Testis (tissue), 3 donors: ENCODE results near the gene FOXN1. TPM values are rescaled to one million over a fixed set of nuclear protein-coding genes. Genes with fewer than 3 reads are reported as not detected.

ENCODE experiments used
- DNase-seq: peaks from one replicate; pipeline ENCODE4 v3.0.0-alpha.2; 2019
- H3K27ac ChIP-seq, 2 donors: fragments of 200-600 bp; sonication (generic); one replicate each; pipeline ENCODE4 v1.5.1; 2019
- H3K27me3 ChIP-seq: fragments of 200-600 bp; sonication (generic); one replicate; pipeline ENCODE4 v1.5.1; 2019
- H3K36me3 ChIP-seq: fragments of 200-600 bp; sonication (generic); one replicate; pipeline ENCODE4 v1.5.1; 2017; ENCODE audit warnings: low read depth; ENCODE audit errors: missing control alignments
- H3K4me1 ChIP-seq: fragments of 200-600 bp; sonication (generic); one replicate; pipeline ENCODE4 v1.5.1; 2019
- H3K4me3 ChIP-seq, 2 donors: fragments of 200-600 bp; sonication (generic); one replicate each; pipeline ENCODE4 v1.5.1; 2017 to 2019
- H3K9me3 ChIP-seq: fragments of 200-600 bp; sonication (generic); one replicate; pipeline ENCODE4 v1.5.1; 2017
- POLR2A ChIP-seq: fragments of 450-650 bp; IDR thresholded peaks from one replicate; pipeline ENCODE4 v1.6.1; 2017; ENCODE audit warnings: antibody characterized with exemption, mild to moderate bottlenecking, moderate library complexity
- WGBS, 2 donors: methylation state at CpG; one replicate each; pipeline ENCODE4 v1.1.5; 2018; 5-methylcytosine and 5-hydroxymethylcytosine counted together
- intact Hi-C: fragments of 100-400 bp; cut with DNase I; formaldehyde crosslinking; loops from one replicate; pipeline ENCODE4 v1.15.1; 2023; ENCODE audit warnings: low total_unique reads
- polyA plus RNA-seq: library from polyadenylated mRNA; stranded (reverse); fragments of 350-450 nt; fragmentation: Illumina TruSeq; extraction: RNeasy Lipid Tissue Mini Kit (QIAGEN cat#74804); gene quantifications from one replicate; pipeline ENCODE4 v1.2.3, GENCODE V29; 2014; ENCODE audit warnings: low read depth, low replicate concordance; ENCODE audit not compliant: insufficient read depth
- total RNA-seq, 2 donors: library from RNA; depleted of rRNA; stranded (reverse); fragments of >200 nt; gene quantifications; one replicate each; pipeline ENCODE4 v1.2.3, GENCODE V29; 2016
- TF ChIP-seq, protein P1 (sequence below), 3 experiments: fragments of 450-650 bp in 2 of 3; fragments of 200-600 bp in 1 of 3; sonication (generic) in 1 of 3; IDR thresholded peaks; one replicate each; pipeline ENCODE4 v1.5.1; 2016 to 2019; ENCODE audit warnings: antibody characterized with exemption in 3 of 3, mild to moderate bottlenecking in 2 of 3, moderate library complexity in 1 of 3

FOXN1 gene
- total and polyA plus RNA-seq, 3 donors from 2014 or later, result 0.24 to 0.69 (median 0.50) TPM

- Histone ChIP-seq H3K36me3 (no peaks in the 10 kb centered on the region), H3K4me1 (peaks cover 19% of the 10 kb centered on the region), H3K4me3 (no peak overlapping the region), H3K27me3 (no peaks in the 10 kb centered on the region), H3K9me3 (no peaks in the 10 kb centered on the region), H3K27ac (no peak overlapping the region)
- WGBS, 2 donors, result 95 to 97% methylated on average over 1 of the region's 1 CpG
- no peak for DNase-seq
- intact Hi-C loops, result no loop called here
- no peak for TF ChIP-seq POLR2A
- TF ChIP-seq, protein P1, sequence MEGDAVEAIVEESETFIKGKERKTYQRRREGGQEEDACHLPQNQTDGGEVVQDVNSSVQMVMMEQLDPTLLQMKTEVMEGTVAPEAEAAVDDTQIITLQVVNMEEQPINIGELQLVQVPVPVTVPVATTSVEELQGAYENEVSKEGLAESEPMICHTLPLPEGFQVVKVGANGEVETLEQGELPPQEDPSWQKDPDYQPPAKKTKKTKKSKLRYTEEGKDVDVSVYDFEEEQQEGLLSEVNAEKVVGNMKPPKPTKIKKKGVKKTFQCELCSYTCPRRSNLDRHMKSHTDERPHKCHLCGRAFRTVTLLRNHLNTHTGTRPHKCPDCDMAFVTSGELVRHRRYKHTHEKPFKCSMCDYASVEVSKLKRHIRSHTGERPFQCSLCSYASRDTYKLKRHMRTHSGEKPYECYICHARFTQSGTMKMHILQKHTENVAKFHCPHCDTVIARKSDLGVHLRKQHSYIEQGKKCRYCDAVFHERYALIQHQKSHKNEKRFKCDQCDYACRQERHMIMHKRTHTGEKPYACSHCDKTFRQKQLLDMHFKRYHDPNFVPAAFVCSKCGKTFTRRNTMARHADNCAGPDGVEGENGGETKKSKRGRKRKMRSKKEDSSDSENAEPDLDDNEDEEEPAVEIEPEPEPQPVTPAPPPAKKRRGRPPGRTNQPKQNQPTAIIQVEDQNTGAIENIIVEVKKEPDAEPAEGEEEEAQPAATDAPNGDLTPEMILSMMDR (IDR thresholded peaks at IDR 0.05), result no peak
Observed at GRCh38 chr17:28569446-28569845, 63.3 kb downstream of the FOXN1 start.

DNA sequence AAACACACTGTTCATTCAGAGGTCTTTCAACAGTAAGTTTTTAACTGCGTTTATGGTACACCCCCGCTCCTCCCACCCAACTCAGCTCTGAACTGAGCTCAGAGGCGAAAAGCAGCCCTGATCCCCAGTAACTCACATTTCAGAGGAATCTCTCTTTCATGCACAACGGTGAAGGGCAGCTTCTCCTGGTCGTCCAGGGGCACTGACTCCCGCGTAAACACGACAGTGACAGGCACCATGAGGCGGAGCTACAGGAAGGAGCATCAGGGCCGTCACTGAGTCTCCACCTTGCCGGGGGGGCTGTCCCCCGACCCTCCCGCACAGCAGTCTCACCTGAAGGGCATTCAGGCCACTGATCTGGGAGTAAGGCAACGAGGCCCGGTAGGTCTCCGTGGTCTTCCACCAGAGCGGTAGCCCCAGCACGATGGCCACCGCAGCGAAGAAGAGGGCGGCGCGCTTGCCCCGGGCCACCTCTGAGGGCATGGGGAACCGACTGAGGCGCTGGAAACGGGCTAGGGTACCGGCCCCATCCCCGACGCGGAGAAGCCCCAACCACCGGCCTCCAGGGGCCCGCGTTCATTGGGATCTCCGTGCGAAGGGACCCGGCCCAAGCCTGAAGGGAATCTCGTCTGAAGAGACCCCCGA is 64.7 kb downstream of the FOXN1 start:
- no peaks in the 10 kb centered on the region for H3K27me3 ChIP-seq
- peak; percentile 74 for DNase-seq
- intact Hi-C loops, result no loop called here
- H3K4me3 ChIP-seq, result peak overlapping the region; percentile 72 to 90
- peaks cover 19% of the 10 kb centered on the region for H3K4me1 ChIP-seq
- WGBS, 2 donors, result 1 to 3% methylated on average over 9 to 39 of the region's 39 CpGs
- H3K36me3 ChIP-seq, result no peaks in the 10 kb centered on the region
- peak overlapping the region; percentile 71 to 82 for H3K27ac ChIP-seq
- no peak for TF ChIP-seq POLR2A
- TF ChIP-seq, protein P1 (IDR thresholded peaks at IDR 0.05), result no peak
- H3K9me3 ChIP-seq, result no peaks in the 10 kb centered on the region

- Histone ChIP-seq H3K4me1 (peaks cover 19% of the 10 kb centered on the region), H3K4me3 (peak within 1 kb of the TSS; percentile 72 to 90), H3K9me3 (no peaks in the 10 kb centered on the region), H3K27me3 (no peaks in the 10 kb centered on the region), H3K27ac (peak within 1 kb of the TSS; percentile 71 to 82), H3K36me3 (no peaks in the 10 kb centered on the region)
- intact Hi-C loops, result no loop called here
- DNase-seq, result peak; percentile 97
- TF ChIP-seq, protein P1 (IDR thresholded peaks at IDR 0.05), result no peak
- TF ChIP-seq POLR2A, result peak; percentile 46
- 0 to 1% methylated on average over 21 to 47 of the region's 49 CpGs for WGBS, 2 donors
Observed at GRCh38 chr17:28571361-28572122, 65.4 kb downstream of the FOXN1 start, which contains the start of gene PIGS. Gene PIGS, minus strand, starts transcription at chr17:28571524. Its CDS starts 28 bp downstream, at chr17:28571496.

DNA sequence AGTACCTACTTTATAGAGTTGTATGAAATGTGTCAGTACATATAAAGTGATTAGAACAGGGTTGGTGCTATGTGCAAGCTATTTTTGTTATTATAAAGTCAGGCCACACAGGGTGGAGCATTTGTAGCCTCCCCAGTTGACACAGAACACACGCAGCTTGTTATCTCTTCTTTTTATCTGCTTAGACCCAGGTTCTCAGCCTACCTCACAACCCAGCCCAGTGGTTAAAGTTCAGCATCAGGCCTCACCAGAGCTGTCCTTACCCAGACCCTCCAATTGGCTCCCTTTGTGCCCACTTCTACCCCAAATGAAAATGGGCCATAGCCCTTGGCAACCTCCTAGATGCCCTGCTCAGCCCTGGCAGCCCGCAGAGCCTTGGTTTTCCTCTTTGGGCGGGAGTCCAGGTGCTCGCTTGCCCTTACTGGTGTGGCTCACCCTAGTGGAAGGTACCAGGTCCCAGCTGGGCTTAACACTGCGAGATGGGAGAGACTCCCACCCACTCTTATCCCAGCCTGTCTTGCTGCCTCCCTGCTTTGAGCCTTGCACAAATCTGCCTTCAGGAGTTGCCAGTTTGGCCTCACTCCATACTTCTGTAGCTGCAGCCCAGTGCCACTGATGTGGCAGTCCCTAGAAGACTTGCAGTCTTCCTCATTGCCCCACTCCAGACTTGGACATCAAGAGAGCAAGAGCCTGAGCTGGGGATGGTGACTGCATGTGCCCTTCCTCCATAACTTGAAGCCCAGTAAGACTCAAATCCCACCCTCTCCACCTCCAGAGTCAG is 66.3 kb downstream of the FOXN1 start:
- no peak for TF ChIP-seq POLR2A
- TF ChIP-seq, protein P1 (IDR thresholded peaks at IDR 0.05), result no peak
- 55 to 76% methylated on average over 3 to 5 of the region's 5 CpGs for WGBS, 2 donors
- H3K27ac ChIP-seq, result peak overlapping the region in 1 of 2 donors; percentile 71
- no peaks in the 10 kb centered on the region for H3K27me3 ChIP-seq
- intact Hi-C loops, result no loop called here
- no peak for DNase-seq
- H3K4me3 ChIP-seq, result no peak overlapping the region
- H3K4me1 ChIP-seq, result peaks cover 25% of the 10 kb centered on the region
- no peaks in the 10 kb centered on the region for H3K9me3 ChIP-seq
- no peaks in the 10 kb centered on the region for H3K36me3 ChIP-seq
